SU-DHL-6 (cell line): ENCODE results near the gene NTSR2.

ENCODE experiments used
- EZH2phosphoT487 ChIP-seq: fragments of 200-600 bp; sonication (generic), shearing (Covaris generic); conservative IDR thresholded peaks from 2 replicates; pipeline ENCODE4 v1.6.1; 2018; ENCODE audit warnings: mild to moderate bottlenecking, antibody characterized with exemption, low read length, moderate library complexity, mixed read lengths
- TF ChIP-seq, protein P1 (sequence below): fragments of 200-600 bp; sonication (generic); IDR thresholded peaks from one replicate; pipeline ENCODE4 v1.5.1; 2017; ENCODE audit warnings: antibody characterized with exemption, mild to moderate bottlenecking, low read length, moderate library complexity; ENCODE audit not compliant: insufficient read depth, poor library complexity, severe bottlenecking

DNA sequence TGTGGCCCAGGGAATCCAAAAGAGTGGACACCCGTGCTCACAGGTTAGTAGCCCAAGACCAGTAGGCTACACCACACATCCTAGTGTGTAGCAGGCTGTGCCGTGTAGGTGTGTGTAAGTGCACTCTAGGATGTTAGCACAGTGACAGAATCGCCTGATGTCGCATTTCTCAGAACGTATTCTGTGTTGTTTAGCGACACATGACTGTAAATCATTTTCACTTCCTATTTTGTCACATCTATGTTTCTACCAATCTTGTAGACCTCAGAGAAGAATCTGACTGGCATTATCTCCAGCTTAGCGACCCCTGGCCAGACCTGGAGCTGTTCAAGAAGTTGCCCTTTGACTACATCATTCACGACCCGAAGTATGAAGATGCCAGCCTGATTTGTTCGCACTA, 45.1 kb downstream of the NTSR2 start:
- TF ChIP-seq, protein P1, sequence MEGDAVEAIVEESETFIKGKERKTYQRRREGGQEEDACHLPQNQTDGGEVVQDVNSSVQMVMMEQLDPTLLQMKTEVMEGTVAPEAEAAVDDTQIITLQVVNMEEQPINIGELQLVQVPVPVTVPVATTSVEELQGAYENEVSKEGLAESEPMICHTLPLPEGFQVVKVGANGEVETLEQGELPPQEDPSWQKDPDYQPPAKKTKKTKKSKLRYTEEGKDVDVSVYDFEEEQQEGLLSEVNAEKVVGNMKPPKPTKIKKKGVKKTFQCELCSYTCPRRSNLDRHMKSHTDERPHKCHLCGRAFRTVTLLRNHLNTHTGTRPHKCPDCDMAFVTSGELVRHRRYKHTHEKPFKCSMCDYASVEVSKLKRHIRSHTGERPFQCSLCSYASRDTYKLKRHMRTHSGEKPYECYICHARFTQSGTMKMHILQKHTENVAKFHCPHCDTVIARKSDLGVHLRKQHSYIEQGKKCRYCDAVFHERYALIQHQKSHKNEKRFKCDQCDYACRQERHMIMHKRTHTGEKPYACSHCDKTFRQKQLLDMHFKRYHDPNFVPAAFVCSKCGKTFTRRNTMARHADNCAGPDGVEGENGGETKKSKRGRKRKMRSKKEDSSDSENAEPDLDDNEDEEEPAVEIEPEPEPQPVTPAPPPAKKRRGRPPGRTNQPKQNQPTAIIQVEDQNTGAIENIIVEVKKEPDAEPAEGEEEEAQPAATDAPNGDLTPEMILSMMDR = no peak
- TF ChIP-seq EZH2phosphoT487 = no peak
